Erythroblast (primary cell): ENCODE results near the gene MGAT5B.

Experiments
- GATA1 ChIP-seq: IDR thresholded peaks from 2 replicates; pipeline ENCODE4 v1.6.1; 2011; ENCODE audit warnings: low read depth, mild to moderate bottlenecking, control low read depth, low read length, moderate library complexity
- POLR2A ChIP-seq: IDR thresholded peaks from 2 replicates; pipeline ENCODE4 v1.6.1; 2011; ENCODE audit warnings: mild to moderate bottlenecking, low read length

DNA sequence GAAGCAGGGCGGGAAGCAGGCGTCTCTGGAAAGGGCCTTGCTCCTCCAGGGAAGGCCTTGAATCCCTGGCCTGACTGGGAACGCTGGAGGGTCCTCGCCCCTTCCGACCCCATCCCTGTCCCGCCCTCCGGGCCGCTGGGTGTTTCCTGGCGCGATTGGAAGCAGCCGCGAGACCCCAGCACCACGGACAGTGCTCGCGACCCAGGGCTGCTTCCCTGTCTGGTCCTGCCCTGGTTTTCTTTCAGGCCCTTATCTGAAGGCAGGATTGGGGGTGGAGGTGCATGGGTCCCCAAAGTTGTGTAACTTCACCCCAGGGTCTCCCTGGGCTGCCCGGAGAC is 2.1 kb downstream of the MGAT5B start:
- TF ChIP-seq POLR2A: no peak
- no peak for TF ChIP-seq GATA1
